Dermis microvascular lymphatic vessel endothelial cell (primary cell): ENCODE results near the gene DCAF6. TPM values are rescaled to one million over a fixed set of nuclear protein-coding genes. Genes with fewer than 3 reads are reported as not detected.
"Not testable (repeated sequence)": the region's sequence is repeated elsewhere in the genome, so short reads cannot be mapped to it uniquely, and the experiment has no call there.

Source experiments
- DNase-seq, 2 donors: peaks; one replicate each; pipeline versions ENCODE4 v3.0.0 to v3.0.0-alpha.2; 2010; ENCODE audit warnings: low read depth in 2 of 2
- total RNA-seq: library from RNA; depleted of rRNA; stranded (reverse); fragments of >200 nt; gene quantifications from 2 replicates; pipeline ENCODE4 v1.2.1, GENCODE V29; 2014

The DCAF6 gene
- total RNA-seq, 1 donor from 2014 or later = 38.9 TPM

GRCh38 chr1:168008595-168008994, 72.1 kb downstream of the DCAF6 start:
- DNase-seq = no peak

- no peak for DNase-seq
Observed at GRCh38 chr1:168009322-168009721, 72.8 kb downstream of the DCAF6 start.

DNA sequence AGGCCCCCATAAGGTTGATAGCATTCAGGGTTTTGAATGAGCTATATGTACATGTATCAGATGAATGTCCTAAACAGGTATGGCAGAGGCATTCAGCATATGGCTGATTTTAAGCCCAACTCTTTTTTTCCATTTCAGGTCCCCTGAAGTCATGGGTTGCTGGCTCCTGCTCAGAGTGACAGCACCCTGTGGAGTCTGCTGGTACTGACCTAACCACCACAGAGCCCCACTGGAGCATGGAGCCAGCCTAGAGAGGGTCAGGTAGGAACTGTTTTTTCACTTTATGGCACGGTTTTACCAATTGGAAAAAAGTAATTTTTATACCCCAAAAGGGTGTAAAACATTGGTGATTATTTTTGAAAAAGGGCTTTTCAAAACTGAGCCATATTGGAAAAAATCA, 82.9 kb downstream of the DCAF6 start:
- DNase-seq = no peak

- no peak for DNase-seq
Observed at GRCh38 chr1:168031198-168031597, 94.7 kb downstream of the DCAF6 start.

- no peak for DNase-seq
Observed at GRCh38 chr1:168031627-168032026, 95.1 kb downstream of the DCAF6 start.

GRCh38 chr1:168032029-168032428, 95.5 kb downstream of the DCAF6 start:
- no peak for DNase-seq

DNA sequence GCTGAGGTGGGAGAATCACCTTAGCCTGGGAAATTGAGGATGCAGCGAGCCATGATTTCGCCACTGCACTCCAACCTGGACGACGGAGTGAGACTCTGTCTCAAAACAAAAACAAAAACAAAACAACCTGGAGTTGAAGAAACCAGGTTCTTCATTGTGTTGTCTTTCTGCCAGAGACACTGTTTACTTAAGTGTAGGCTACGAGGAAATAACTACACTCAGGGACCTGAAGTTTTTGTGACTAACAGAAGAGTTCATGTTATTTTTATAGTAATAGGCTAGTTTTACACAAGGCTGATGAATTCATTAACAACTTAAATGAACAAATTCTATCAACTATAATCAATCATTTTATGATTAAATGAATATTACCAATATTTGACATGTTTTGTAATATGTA, 98.9 kb downstream of the DCAF6 start:
- no peak for DNase-seq

GRCh38 chr1:168042362-168042761, 105.9 kb downstream of the DCAF6 start:
- no peak for DNase-seq

- DNase-seq = no peak
Observed at GRCh38 chr1:168045311-168045710, 108.8 kb downstream of the DCAF6 start.

DNA sequence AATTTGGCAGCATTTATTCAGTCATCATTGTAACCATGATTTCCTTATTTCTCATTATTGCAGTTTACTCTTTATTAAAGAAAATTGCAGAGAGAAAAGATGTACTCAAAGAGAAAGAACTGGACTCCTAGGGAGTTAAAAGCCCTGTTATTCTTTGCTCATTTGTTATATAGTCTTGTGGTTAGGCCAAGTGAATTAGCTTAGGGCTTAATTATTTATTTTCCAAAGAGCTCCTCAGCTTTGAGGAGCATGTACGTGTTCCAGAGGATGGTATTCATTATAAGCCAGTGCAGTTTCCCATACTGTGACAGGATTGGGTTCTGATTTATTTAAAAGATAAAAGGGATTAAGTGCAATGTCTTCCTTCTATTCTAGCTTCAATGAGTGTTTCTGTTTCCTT, 113.8 kb downstream of the DCAF6 start:
- no peak for DNase-seq

GRCh38 chr1:168050880-168051279, 114.4 kb downstream of the DCAF6 start:
- no peak for DNase-seq

DNA sequence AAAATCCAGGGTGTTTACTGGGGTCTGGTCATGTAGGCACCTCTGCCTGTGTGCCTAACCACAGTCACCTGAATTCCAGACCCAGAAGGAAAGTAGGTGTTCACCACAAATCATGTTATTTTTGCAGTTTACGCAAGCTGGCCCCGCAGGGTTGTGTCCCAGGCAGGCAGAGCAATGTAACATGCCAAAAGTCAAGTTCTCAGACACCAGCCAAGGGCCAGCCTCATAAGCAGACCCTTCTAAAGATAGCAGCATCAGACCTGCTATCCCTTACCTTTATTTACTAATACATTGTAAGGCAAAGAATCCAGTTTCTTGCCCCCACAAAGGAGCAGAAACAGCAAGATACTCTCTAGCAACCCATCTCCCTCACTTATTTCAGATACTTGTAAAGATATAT, 117.2 kb downstream of the DCAF6 start:
- no peak for DNase-seq

GRCh38 chr1:168054117-168054516, 117.6 kb downstream of the DCAF6 start:
- DNase-seq = no peak

- DNase-seq = not testable (repeated sequence)
Observed at GRCh38 chr1:168056152-168056551, 119.7 kb downstream of the DCAF6 start.

DNA sequence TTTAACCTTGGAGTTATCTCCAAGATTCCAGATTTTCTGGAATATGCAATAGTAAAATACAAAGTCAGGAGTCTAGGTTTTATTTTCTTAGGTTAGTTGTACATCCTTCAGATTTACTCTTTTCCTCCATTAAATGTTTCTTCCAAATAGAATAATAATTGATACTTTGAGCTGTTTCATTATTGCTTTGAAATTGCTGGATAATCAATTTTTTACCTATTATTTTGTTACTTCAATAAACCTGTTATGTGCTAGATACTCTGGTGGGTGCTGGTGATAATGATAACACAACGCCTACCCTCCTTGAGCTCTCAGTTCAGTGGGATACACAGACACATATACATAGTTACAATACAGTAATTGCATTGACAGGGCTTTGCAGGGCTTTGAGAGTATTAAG, 120.9 kb downstream of the DCAF6 start:
- no peak for DNase-seq

DNA sequence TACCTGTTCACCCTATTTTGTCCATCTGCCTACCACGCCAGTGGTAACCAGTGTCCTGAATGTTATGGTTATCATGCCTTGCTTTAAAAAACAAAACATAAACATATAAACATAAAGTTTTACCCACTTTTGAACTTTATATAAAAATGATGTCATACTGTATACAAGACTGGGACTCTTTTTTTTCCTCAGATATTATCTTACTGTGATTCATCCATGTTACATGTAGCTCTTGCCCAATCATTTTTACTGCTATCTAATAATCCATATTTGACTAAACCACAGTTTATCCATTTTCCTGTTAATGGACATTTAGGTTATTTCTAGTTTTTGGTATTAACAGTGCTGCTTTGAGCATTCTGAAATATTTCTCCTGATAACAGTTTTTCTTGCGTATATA, 121.4 kb downstream of the DCAF6 start:
- no peak for DNase-seq

DNA sequence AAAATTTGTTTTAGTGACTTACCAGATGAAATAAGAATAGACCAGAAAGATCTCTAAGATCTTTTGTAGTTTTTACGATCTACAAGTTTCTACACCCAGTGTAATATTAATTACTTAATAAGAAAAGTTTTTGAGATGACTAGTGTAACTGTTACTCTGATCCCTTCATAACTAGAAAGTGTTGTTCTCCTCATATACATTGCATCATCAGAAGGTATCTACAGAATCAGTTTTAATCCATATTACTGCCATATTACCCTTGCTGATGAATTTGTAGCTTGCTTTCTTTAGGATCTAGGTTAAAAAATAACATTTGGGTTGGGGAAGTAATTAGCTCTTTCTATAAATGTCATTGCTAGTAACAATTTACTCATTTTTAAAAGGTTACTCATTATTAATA, 127.7 kb downstream of the DCAF6 start:
- no peak for DNase-seq

- no peak for DNase-seq
Observed at GRCh38 chr1:168065506-168065905, 129.0 kb downstream of the DCAF6 start.

DNA sequence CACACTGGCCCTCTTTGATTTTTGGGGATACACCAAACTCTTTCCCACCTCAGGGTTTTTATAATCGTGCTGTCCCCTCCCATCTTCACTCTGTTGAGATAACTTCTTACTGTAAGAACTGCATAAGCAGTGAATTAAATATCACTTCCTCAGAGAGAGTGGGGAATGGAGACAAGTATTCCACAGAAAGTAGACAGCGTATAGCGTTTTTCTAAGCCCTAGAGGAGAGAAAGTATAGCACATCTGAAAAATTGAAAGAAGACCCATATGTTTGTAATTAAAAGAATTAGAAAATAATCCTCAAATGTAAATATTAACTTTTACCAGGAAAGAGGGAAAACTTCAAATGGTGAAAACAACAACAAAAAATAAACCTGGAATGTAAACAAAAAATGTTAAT, 132.9 kb downstream of the DCAF6 start:
- no peak for DNase-seq

- DNase-seq = no peak
Observed at GRCh38 chr1:168079761-168080160, 143.3 kb downstream of the DCAF6 start.

GRCh38 chr1:168081373-168082007, 145.0 kb downstream of the DCAF6 start:
- DNase-seq = peak in 1 of 2 donors; percentile 65

DNA sequence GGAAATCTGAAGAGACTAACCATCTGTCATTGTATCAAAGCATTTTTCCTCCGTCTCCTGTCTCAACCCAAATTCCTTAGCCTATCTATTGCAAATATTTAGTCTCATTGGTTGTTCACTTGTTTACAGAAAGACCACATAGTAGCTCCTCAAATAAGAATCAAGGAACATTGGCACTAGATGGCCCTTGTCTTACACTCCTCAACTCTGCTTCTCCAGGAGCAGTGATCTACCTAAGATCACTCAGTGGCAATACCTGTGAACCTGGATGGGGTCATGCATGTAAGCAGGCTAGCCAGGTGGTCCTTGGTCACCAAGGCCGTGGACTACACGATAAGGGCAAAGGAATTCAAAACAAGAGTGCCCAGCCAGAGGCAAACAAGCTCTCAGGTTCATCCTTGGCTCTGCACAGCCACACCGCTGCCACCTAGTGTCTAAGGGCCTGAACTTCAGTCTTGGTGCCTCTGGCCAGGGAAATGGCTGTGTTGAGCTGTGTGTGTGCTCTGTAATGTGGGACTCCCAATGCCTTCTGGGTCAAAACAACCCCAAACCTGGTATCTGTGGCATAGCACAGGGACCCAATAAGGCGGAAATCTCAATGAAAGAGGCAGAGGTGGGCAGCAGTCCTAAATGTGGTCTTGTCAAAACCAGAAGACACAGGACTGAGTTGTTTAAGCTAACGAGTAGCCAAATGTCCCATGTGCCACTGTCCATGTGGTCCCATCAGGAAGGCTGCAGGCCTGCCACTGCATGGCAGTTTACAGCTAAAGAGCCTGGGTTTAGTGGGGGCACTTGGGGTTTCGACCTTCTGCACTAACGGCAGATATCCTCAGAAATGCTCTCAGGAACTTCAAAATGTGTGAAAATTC, 145.8 kb downstream of the DCAF6 start:
- peak; percentile 25 to 77 for DNase-seq
